ENCODE results near the gene ZNF248.

ZNF248 gene

GRCh38 chr10:37760817-37761216 is 96.6 kb downstream of the ZNF248 start:
- peak; percentile 49 for DNase-seq (ENCODE audit: low spot score)
- ChIA-PET POLR2A (ENCODE audit: low non-redundant PET) (no interaction called here), CTCF (no interaction called here)
- peak overlapping the region; percentile 77 for H3K27ac ChIP-seq
- TF ChIP-seq CTCF (conservative IDR thresholded peaks at IDR 0.05; ENCODE audit: low read depth) = no peak

- no peak for TF ChIP-seq CTCF (conservative IDR thresholded peaks at IDR 0.05; ENCODE audit: low read depth)
- no peak overlapping the region for H3K27ac ChIP-seq
- no peak for DNase-seq (ENCODE audit: low spot score)
- ChIA-PET CTCF (no interaction called here), POLR2A (ENCODE audit: low non-redundant PET) (no interaction called here)
These were observed 99.3 kb downstream of the ZNF248 start for GRCh38 chr10:37758074-37758473.

- DNase-seq (ENCODE audit: low spot score) = peak; percentile 13
- H3K27ac ChIP-seq = no peak overlapping the region
- POLR2A ChIA-PET (ENCODE audit: low non-redundant PET) = no interaction called here
- TF ChIP-seq CTCF (conservative IDR thresholded peaks at IDR 0.05; ENCODE audit: low read depth) = peak; percentile 62
- CTCF ChIA-PET = interaction anchor here (1.3 kb wide), 1 partner anchor 250 kb away, joined by 3 read pairs; no protein-coding TSS in a partner anchor
These were observed 102.7 kb downstream of the ZNF248 start for GRCh38 chr10:37754538-37755323.

GRCh38 chr10:37752334-37752875 is 105.0 kb downstream of the ZNF248 start:
- ChIA-PET POLR2A (ENCODE audit: low non-redundant PET) (no interaction called here), CTCF (interaction anchor here (1.1 kb wide), 1 partner anchor 8 kb away, joined by 4 read pairs; no protein-coding TSS in a partner anchor)
- no peak for DNase-seq (ENCODE audit: low spot score)
- TF ChIP-seq CTCF (conservative IDR thresholded peaks at IDR 0.05; ENCODE audit: low read depth) = no peak
- H3K27ac ChIP-seq = no peak overlapping the region

- ChIA-PET CTCF (no interaction called here), POLR2A (ENCODE audit: low non-redundant PET) (no interaction called here)
- no peak for TF ChIP-seq CTCF (conservative IDR thresholded peaks at IDR 0.05; ENCODE audit: low read depth)
- H3K27ac ChIP-seq = no peak overlapping the region
- no peak for DNase-seq (ENCODE audit: low spot score)
These were observed 109.2 kb downstream of the ZNF248 start for GRCh38 chr10:37748170-37748569.

GRCh38 chr10:37747081-37747480 is 110.3 kb downstream of the ZNF248 start:
- ChIA-PET CTCF (no interaction called here), POLR2A (ENCODE audit: low non-redundant PET) (no interaction called here)
- TF ChIP-seq CTCF (conservative IDR thresholded peaks at IDR 0.05; ENCODE audit: low read depth) = no peak
- no peak for DNase-seq (ENCODE audit: low spot score)
- H3K27ac ChIP-seq = no peak overlapping the region

Data from RWPE1 (cell line).